Keratinocyte (primary cell): ENCODE measurements around the gene BCL11B. TPM values are rescaled to one million over a fixed set of nuclear protein-coding genes. Genes with fewer than 3 reads are reported as not detected.

Source experiments
- DNase-seq: peaks from one replicate; pipeline ENCODE4 v3.0.0-alpha.2; 2011; ENCODE audit warnings: low read depth, missing footprints, low spot score
- FAIRE-seq: peaks from 2 replicates; lab custom pipeline; 2011; peaks lifted over from hg19 to GRCh38; lab: Jason Lieb, UNC
- H2AFZ ChIP-seq: 2 replicates; pipeline ENCODE4 v1.6.0; 2012; ENCODE audit warnings: low read length, control low read depth, inconsistent platforms; ENCODE audit not compliant: control insufficient read depth
- H3K27ac ChIP-seq: 2 replicates; pipeline ENCODE4 v1.5.1; 2011; ENCODE audit warnings: low read length; ENCODE audit not compliant: control insufficient read depth, insufficient read depth
- H3K27me3 ChIP-seq: 3 replicates; pipeline ENCODE4 v1.6.0; 2011; ENCODE audit warnings: low read length; ENCODE audit not compliant: control insufficient read depth, insufficient read depth; ENCODE audit errors: extremely low read depth
- H3K36me3 ChIP-seq, 2 experiments: 2 replicates in 1 of 2; 3 replicates in 1 of 2; pipeline ENCODE4 v1.5.1; 2011; ENCODE audit warnings: low read length in 2 of 2, mild to moderate bottlenecking in 1 of 2; ENCODE audit not compliant: control insufficient read depth in 2 of 2, insufficient read depth in 2 of 2; ENCODE audit errors: extremely low read depth in 1 of 2
- H3K4me1 ChIP-seq: 3 replicates; pipeline ENCODE4 v1.5.1; 2011; ENCODE audit warnings: low read length; ENCODE audit not compliant: control insufficient read depth, insufficient read depth; ENCODE audit errors: extremely low read depth
- H3K4me2 ChIP-seq: 3 replicates; pipeline ENCODE4 v1.6.0; 2011; ENCODE audit warnings: low read depth, low read length; ENCODE audit not compliant: control insufficient read depth, insufficient read depth; ENCODE audit errors: extremely low read depth
- H3K4me3 ChIP-seq, 3 experiments: fragments of 200-600 bp in 1 of 3; sonication (generic) in 1 of 3; 2 replicates in 2 of 3; 3 replicates in 1 of 3; pipeline ENCODE4 v1.5.1; 2011 to 2016; ENCODE audit warnings: low read length in 3 of 3, mild to moderate bottlenecking in 3 of 3, control low read depth in 2 of 3, inconsistent platforms in 1 of 3, low read depth in 1 of 3, mixed read lengths in 1 of 3, mixed run types in 1 of 3, moderate library complexity in 1 of 3; ENCODE audit not compliant: control insufficient read depth in 2 of 3, insufficient read depth in 2 of 3; ENCODE audit errors: extremely low read depth in 1 of 3
- H3K79me2 ChIP-seq: 2 replicates; pipeline ENCODE4 v1.6.0; 2012; ENCODE audit warnings: low read length; ENCODE audit not compliant: control insufficient read depth, insufficient read depth
- H3K9ac ChIP-seq: 3 replicates; pipeline ENCODE4 v1.6.0; 2011; ENCODE audit warnings: low read length; ENCODE audit not compliant: control insufficient read depth, insufficient read depth; ENCODE audit errors: extremely low read depth
- H3K9me1 ChIP-seq: 3 replicates; pipeline ENCODE4 v1.6.0; 2011; ENCODE audit warnings: low read length; ENCODE audit not compliant: control insufficient read depth, insufficient read depth; ENCODE audit errors: extremely low read depth
- H3K9me3 ChIP-seq: 2 replicates; pipeline ENCODE4 v1.5.1; 2012; ENCODE audit warnings: low read depth, low read length; ENCODE audit not compliant: control insufficient read depth
- H4K20me1 ChIP-seq: 3 replicates; pipeline ENCODE4 v1.6.0; 2011; ENCODE audit warnings: low read length; ENCODE audit not compliant: control insufficient read depth, insufficient read depth; ENCODE audit errors: extremely low read depth
- EZH2 ChIP-seq: IDR thresholded peaks from one replicate; pipeline ENCODE4 v1.6.1; 2012; ENCODE audit warnings: inconsistent platforms, mild to moderate bottlenecking, low read length, moderate library complexity
- dilution Hi-C: fragments of 300-500 bp; cut with MboI; formaldehyde crosslinking; loops from one replicate; pipeline ENCODE4 v1.7.0; 2020; ENCODE audit warnings: low sequenced_read_pairs; ENCODE audit not compliant: extremely low pct_ligation_motif_present
- polyA plus RNA-seq, 5 experiments: library from polyadenylated mRNA; depleted of rRNA in 3 of 5; stranded (reverse) in 3 of 5; stranded (forward) in 1 of 5; unstranded in 1 of 5; fragments of >200 nt; gene quantifications; 1 replicate in 1 of 5; 2 replicates in 3 of 5; 3 replicates in 1 of 5; pipeline versions ENCODE4 v1.2.1 to v1.2.3, GENCODE V29; 2011 to 2012; ENCODE audit warnings: missing spikeins in 2 of 5, low read depth in 1 of 5, low replicate concordance in 1 of 5
- TF ChIP-seq, protein P1 (sequence below), 3 experiments: IDR thresholded peaks in 1 of 3; conservative IDR thresholded peaks in 1 of 3; optimal IDR thresholded peaks in 1 of 3; 2 replicates in 2 of 3; 3 replicates in 1 of 3; pipeline versions ENCODE3 to v1.5.1; 2011; ENCODE audit warnings: low read length in 3 of 3, mild to moderate bottlenecking in 3 of 3, moderate library complexity in 2 of 3, control low read depth in 1 of 3, inconsistent platforms in 1 of 3; ENCODE audit not compliant: insufficient read depth in 2 of 3; ENCODE audit errors: extremely low read depth in 1 of 3

BCL11B gene
- polyA plus RNA-seq, 1 donor (not counting 4 experiments of a cell fraction or from before 2014, with no cell fraction given) = 5.2 TPM

DNA sequence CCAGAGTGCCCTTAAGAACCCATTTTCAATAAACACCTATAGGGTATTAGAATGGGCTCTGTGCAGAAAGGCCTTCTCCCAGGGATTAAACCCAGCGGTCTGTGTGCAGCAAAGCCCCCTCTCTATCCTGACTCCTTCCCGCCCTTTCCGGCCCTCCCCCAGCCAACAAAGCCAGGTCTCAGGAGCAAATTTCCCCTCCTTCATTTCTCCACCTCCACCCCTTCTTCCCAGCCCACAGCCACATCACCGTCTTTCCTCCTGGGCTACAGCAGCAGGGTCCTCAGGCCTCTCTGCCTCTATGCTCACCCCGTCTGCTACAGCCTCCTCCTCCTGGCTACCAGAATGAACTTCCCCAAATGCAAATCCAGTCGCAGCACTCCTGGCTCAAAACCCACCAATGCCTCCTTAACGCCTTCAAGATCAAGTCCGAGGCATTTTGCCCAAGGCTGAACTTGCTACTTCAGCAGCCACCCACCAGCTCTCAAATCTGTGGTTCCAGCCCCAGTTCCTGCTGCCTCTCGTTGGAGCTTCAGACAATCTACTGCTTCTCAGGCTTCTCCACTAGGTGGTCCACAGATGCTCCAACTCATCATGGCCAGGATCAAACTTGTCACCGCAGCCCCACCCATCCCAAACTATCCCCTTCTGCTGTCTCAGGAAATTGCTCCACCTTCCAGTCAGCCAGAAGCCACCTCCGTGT, 134.8 kb downstream of the BCL11B start:
- H3K4me3 ChIP-seq = no peak overlapping the region
- no peak for DNase-seq
- H3K36me3 ChIP-seq = no peaks in the 10 kb centered on the region
- no peak overlapping the region for H3K27ac ChIP-seq
- H3K9ac ChIP-seq = no peak overlapping the region
- peaks cover 14% of the 10 kb centered on the region for H3K4me1 ChIP-seq
- no peaks in the 10 kb centered on the region for H3K27me3 ChIP-seq
- FAIRE-seq = no peak
- dilution Hi-C loops = no loop called here
- no peak overlapping the region for H3K4me2 ChIP-seq
- H2AFZ ChIP-seq = no peak overlapping the region
- H3K79me2 ChIP-seq = no peaks in the 10 kb centered on the region
- no peak for TF ChIP-seq EZH2
- TF ChIP-seq, protein P1, sequence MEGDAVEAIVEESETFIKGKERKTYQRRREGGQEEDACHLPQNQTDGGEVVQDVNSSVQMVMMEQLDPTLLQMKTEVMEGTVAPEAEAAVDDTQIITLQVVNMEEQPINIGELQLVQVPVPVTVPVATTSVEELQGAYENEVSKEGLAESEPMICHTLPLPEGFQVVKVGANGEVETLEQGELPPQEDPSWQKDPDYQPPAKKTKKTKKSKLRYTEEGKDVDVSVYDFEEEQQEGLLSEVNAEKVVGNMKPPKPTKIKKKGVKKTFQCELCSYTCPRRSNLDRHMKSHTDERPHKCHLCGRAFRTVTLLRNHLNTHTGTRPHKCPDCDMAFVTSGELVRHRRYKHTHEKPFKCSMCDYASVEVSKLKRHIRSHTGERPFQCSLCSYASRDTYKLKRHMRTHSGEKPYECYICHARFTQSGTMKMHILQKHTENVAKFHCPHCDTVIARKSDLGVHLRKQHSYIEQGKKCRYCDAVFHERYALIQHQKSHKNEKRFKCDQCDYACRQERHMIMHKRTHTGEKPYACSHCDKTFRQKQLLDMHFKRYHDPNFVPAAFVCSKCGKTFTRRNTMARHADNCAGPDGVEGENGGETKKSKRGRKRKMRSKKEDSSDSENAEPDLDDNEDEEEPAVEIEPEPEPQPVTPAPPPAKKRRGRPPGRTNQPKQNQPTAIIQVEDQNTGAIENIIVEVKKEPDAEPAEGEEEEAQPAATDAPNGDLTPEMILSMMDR (optimal IDR thresholded peaks at IDR 0.05 in 1 of 3, IDR thresholded peaks at IDR 0.05 in 1 of 3, conservative IDR thresholded peaks at IDR 0.05 in 1 of 3; ENCODE audit: extremely low read depth in 1 of 3, insufficient read depth in 2 of 3, low read length in 3 of 3) = no peak
- no peaks in the 10 kb centered on the region for H3K9me1 ChIP-seq
- no peaks in the 10 kb centered on the region for H3K9me3 ChIP-seq
- no peaks in the 10 kb centered on the region for H4K20me1 ChIP-seq

GRCh38 chr14:99136401-99136800, 135.6 kb downstream of the BCL11B start:
- H3K27me3 ChIP-seq = no peaks in the 10 kb centered on the region
- DNase-seq = no peak
- no peaks in the 10 kb centered on the region for H3K79me2 ChIP-seq
- H2AFZ ChIP-seq = no peak overlapping the region
- no peaks in the 10 kb centered on the region for H3K36me3 ChIP-seq
- H3K4me1 ChIP-seq = peaks cover 14% of the 10 kb centered on the region
- TF ChIP-seq, protein P1 (optimal IDR thresholded peaks at IDR 0.05 in 1 of 3, IDR thresholded peaks at IDR 0.05 in 1 of 3, conservative IDR thresholded peaks at IDR 0.05 in 1 of 3; ENCODE audit: extremely low read depth in 1 of 3, insufficient read depth in 2 of 3, low read length in 3 of 3) = no peak
- no peak for TF ChIP-seq EZH2
- dilution Hi-C loops = no loop called here
- no peak for FAIRE-seq
- no peak overlapping the region for H3K9ac ChIP-seq
- no peak overlapping the region for H3K27ac ChIP-seq
- no peaks in the 10 kb centered on the region for H3K9me3 ChIP-seq
- H3K4me2 ChIP-seq = no peak overlapping the region
- H3K9me1 ChIP-seq = no peaks in the 10 kb centered on the region
- H3K4me3 ChIP-seq = no peak overlapping the region
- no peaks in the 10 kb centered on the region for H4K20me1 ChIP-seq
